K562 (cell line): ENCODE results near the gene DPP4. TPM values are rescaled to one million over a fixed set of nuclear protein-coding genes. Genes with fewer than 3 reads are reported as not detected.

Experiments
- COPS2 ChIP-seq: fragments of 450-650 bp; conservative IDR thresholded peaks from 2 replicates; pipeline ENCODE4 v1.6.1; 2016; ENCODE audit warnings: mild to moderate bottlenecking, moderate library complexity
- DIDO1 ChIP-seq: fragments of 450-650 bp; IDR thresholded peaks from 2 replicates; pipeline ENCODE4 v1.6.1; 2016; ENCODE audit warnings: low read depth, missing biosample characterization, missing genetic modification characterization
- HOMEZ ChIP-seq: fragments of 250-450 bp; sonication (Bioruptor Pico); IDR thresholded peaks from 2 replicates; pipeline ENCODE4 v1.4.0; 2020; ENCODE audit warnings: mild to moderate bottlenecking, moderate library complexity
- NR3C1 ChIP-seq: sonication (generic); formaldehyde crosslinking; IDR thresholded peaks from 2 replicates; pipeline ENCODE4 v1.8.1; 2022; ENCODE audit warnings: missing genetic modification reagents
- PHF20 ChIP-seq: fragments of 450-650 bp; IDR thresholded peaks from 2 replicates; pipeline ENCODE4 v1.6.1; 2018; ENCODE audit not compliant: partially characterized antibody
- SMARCA4 ChIP-seq: fragments of 450-650 bp; IDR thresholded peaks from 2 replicates; pipeline ENCODE4 v1.6.1; 2016
- SOX6 ChIP-seq: fragments of 450-650 bp; IDR thresholded peaks from 2 replicates; pipeline ENCODE4 v1.6.1; 2014; ENCODE audit warnings: mild to moderate bottlenecking
- TEAD2 ChIP-seq: fragments of 450-650 bp; IDR thresholded peaks from 2 replicates; pipeline ENCODE4 v1.6.1; 2016; ENCODE audit warnings: missing genetic modification characterization, control low read depth, missing compliant biosample characterization
- ZNF445 ChIP-seq: fragments of 250-450 bp; sonication (Bioruptor Pico); IDR thresholded peaks from 2 replicates; pipeline ENCODE4 v1.4.0; 2020; ENCODE audit warnings: low read depth, mild to moderate bottlenecking, moderate library complexity
- polyA plus RNA-seq, 8 experiments: library from polyadenylated mRNA; depleted of rRNA in 4 of 8; stranded (reverse) in 5 of 8; unstranded in 3 of 8; fragments of >200 nt; fragmentation: Nextera tagmentation in 2 of 8; fragmentation: Illumina TruSeq in 1 of 8; extraction: Ambion mirVana in 2 of 8; extraction: Trizol in 1 of 8; gene quantifications; 2 replicates each; pipeline versions ENCODE4 v1.2.1 to v1.2.3, GENCODE V29; 2011 to 2014; ENCODE audit warnings: inconsistent platforms in 1 of 8, missing spikeins in 1 of 8
- total RNA-seq, 7 experiments: library from RNA; depleted of rRNA in 6 of 7; stranded (reverse); fragments of >200 nt in 6 of 7; fragmentation: Illumina TruSeq in 2 of 7; extraction: Trizol in 2 of 7; gene quantifications; 2 replicates each; pipeline versions ENCODE4 v1.2.1 to v1.2.3, GENCODE V29; 2011 to 2021; ENCODE audit warnings: low replicate concordance in 1 of 7
- TF ChIP-seq, protein P1 (sequence below): fragments of 250-450 bp; sonication (Bioruptor Pico); IDR thresholded peaks from 2 replicates; pipeline ENCODE4 v1.4.0; 2020

DPP4 gene
- total and polyA plus RNA-seq, 9 of the 15 experiments (the other 6 are each of a cell fraction or from before 2014, with no cell fraction given) = 0.11 TPM; not detected in 8

GRCh38 chr2:162100579-162100978 lies 26.6 kb upstream of the DPP4 start (continued):
- TF ChIP-seq, protein P1, sequence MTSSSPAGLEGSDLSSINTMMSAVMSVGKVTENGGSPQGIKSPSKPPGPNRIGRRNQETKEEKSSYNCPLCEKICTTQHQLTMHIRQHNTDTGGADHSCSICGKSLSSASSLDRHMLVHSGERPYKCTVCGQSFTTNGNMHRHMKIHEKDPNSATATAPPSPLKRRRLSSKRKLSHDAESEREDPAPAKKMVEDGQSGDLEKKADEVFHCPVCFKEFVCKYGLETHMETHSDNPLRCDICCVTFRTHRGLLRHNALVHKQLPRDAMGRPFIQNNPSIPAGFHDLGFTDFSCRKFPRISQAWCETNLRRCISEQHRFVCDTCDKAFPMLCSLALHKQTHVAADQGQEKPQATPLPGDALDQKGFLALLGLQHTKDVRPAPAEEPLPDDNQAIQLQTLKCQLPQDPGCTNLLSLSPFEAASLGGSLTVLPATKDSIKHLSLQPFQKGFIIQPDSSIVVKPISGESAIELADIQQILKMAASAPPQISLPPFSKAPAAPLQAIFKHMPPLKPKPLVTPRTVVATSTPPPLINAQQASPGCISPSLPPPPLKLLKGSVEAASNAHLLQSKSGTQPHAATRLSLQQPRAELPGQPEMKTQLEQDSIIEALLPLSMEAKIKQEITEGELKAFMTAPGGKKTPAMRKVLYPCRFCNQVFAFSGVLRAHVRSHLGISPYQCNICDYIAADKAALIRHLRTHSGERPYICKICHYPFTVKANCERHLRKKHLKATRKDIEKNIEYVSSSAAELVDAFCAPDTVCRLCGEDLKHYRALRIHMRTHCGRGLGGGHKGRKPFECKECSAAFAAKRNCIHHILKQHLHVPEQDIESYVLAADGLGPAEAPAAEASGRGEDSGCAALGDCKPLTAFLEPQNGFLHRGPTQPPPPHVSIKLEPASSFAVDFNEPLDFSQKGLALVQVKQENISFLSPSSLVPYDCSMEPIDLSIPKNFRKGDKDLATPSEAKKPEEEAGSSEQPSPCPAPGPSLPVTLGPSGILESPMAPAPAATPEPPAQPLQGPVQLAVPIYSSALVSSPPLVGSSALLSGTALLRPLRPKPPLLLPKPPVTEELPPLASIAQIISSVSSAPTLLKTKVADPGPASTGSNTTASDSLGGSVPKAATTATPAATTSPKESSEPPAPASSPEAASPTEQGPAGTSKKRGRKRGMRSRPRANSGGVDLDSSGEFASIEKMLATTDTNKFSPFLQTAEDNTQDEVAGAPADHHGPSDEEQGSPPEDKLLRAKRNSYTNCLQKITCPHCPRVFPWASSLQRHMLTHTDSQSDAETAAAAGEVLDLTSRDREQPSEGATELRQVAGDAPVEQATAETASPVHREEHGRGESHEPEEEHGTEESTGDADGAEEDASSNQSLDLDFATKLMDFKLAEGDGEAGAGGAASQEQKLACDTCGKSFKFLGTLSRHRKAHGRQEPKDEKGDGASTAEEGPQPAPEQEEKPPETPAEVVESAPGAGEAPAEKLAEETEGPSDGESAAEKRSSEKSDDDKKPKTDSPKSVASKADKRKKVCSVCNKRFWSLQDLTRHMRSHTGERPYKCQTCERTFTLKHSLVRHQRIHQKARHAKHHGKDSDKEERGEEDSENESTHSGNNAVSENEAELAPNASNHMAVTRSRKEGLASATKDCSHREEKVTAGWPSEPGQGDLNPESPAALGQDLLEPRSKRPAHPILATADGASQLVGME (CRISPR knock-in tag) = no peak
- no peak for TF ChIP-seq PHF20
- TF ChIP-seq HOMEZ = no peak
- TF ChIP-seq NR3C1 = no peak
- TF ChIP-seq SMARCA4 = no peak
- TF ChIP-seq TEAD2 (tag) = no peak
- TF ChIP-seq ZNF445 (CRISPR knock-in tag) = no peak
- no peak for TF ChIP-seq COPS2
- no peak for TF ChIP-seq SOX6
- TF ChIP-seq DIDO1 = no peak
